Neutrophil (primary cell): ENCODE data around the gene MSI2.
A peak's percentile ranks its signal among the peaks of the same experiment; 100 is the strongest.

Experiments used
- H3K27ac ChIP-seq: fragments of 200-600 bp; sonication (generic); 2 replicates; pipeline ENCODE4 v1.5.1; 2016; ENCODE audit warnings: mild to moderate bottlenecking, moderate library complexity
- H3K27me3 ChIP-seq: fragments of 200-600 bp; sonication (generic); 2 replicates; pipeline ENCODE4 v1.6.0; 2016; ENCODE audit warnings: mild to moderate bottlenecking
- H3K36me3 ChIP-seq: fragments of 200-600 bp; sonication (generic); 2 replicates; pipeline ENCODE4 v1.5.1; 2017
- H3K4me1 ChIP-seq, 2 experiments: fragments of 200-600 bp in 1 of 2; sonication (generic) in 1 of 2; 1 replicate in 1 of 2; 2 replicates in 1 of 2; pipeline versions ENCODE4 v1.5.1 to v1.6.1; 2013 to 2016; ENCODE audit warnings: low read depth in 1 of 2, low read length in 1 of 2, mild to moderate bottlenecking in 1 of 2, moderate library complexity in 1 of 2; ENCODE audit not compliant: control insufficient read depth in 1 of 2, insufficient read depth in 1 of 2
- H3K4me3 ChIP-seq, 2 experiments: fragments of 200-600 bp in 1 of 2; sonication (generic) in 1 of 2; 1 replicate in 1 of 2; 2 replicates in 1 of 2; pipeline ENCODE4 v1.5.1; 2013 to 2016; ENCODE audit warnings: low read depth in 1 of 2, low read length in 1 of 2, mild to moderate bottlenecking in 1 of 2, moderate library complexity in 1 of 2
- H3K9me3 ChIP-seq: fragments of 200-600 bp; sonication (generic); 2 replicates; pipeline ENCODE4 v1.5.1; 2016
- TF ChIP-seq, protein P1 (sequence below): fragments of 200-600 bp; sonication (generic); IDR thresholded peaks from 2 replicates; pipeline ENCODE4 v1.5.1; 2016; ENCODE audit warnings: antibody characterized with exemption

Gene MSI2

GRCh38 chr17:57655553-57655952 lies 399.2 kb downstream of the MSI2 start:
- TF ChIP-seq, protein P1, sequence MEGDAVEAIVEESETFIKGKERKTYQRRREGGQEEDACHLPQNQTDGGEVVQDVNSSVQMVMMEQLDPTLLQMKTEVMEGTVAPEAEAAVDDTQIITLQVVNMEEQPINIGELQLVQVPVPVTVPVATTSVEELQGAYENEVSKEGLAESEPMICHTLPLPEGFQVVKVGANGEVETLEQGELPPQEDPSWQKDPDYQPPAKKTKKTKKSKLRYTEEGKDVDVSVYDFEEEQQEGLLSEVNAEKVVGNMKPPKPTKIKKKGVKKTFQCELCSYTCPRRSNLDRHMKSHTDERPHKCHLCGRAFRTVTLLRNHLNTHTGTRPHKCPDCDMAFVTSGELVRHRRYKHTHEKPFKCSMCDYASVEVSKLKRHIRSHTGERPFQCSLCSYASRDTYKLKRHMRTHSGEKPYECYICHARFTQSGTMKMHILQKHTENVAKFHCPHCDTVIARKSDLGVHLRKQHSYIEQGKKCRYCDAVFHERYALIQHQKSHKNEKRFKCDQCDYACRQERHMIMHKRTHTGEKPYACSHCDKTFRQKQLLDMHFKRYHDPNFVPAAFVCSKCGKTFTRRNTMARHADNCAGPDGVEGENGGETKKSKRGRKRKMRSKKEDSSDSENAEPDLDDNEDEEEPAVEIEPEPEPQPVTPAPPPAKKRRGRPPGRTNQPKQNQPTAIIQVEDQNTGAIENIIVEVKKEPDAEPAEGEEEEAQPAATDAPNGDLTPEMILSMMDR: no peak
- Histone ChIP-seq H3K4me1 (no peaks in the 10 kb centered on the region), H3K27ac (no peak overlapping the region), H3K27me3 (no peaks in the 10 kb centered on the region), H3K36me3 (no peaks in the 10 kb centered on the region), H3K9me3 (no peaks in the 10 kb centered on the region), H3K4me3 (no peak overlapping the region)

DNA sequence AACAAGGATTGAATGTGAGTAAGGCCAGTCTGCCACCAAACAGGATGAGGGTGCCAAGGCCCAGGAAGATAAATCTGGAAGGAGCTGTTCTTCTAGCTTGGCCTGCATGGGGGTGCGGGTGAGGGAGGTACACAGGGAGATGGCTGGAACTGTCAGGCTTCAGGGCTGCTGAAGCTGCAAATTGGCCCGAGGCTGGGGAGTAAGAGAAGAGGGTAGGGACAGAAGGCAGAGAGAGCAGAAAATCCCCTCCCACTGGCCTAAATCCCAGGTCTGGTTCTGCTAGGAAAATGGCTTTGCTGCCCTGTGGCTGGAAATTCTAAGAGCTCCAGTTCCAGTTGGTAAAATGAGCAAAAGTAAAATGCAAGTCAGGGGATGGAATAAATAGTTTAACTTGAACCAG lies 400.9 kb downstream of the MSI2 start:
- H3K4me3 ChIP-seq: no peak overlapping the region
- no peaks in the 10 kb centered on the region for H3K9me3 ChIP-seq
- no peaks in the 10 kb centered on the region for H3K27me3 ChIP-seq
- H3K27ac ChIP-seq: no peak overlapping the region
- H3K36me3 ChIP-seq: no peaks in the 10 kb centered on the region
- H3K4me1 ChIP-seq: no peaks in the 10 kb centered on the region
- TF ChIP-seq, protein P1: no peak

GRCh38 chr17:57662041-57662440 lies 405.7 kb downstream of the MSI2 start:
- no peak overlapping the region for H3K27ac ChIP-seq
- TF ChIP-seq, protein P1: no peak
- H3K4me3 ChIP-seq: no peak overlapping the region
- H3K9me3 ChIP-seq: no peaks in the 10 kb centered on the region
- no peaks in the 10 kb centered on the region for H3K27me3 ChIP-seq
- H3K36me3 ChIP-seq: no peaks in the 10 kb centered on the region
- no peaks in the 10 kb centered on the region for H3K4me1 ChIP-seq

GRCh38 chr17:57662644-57663308 lies 406.5 kb downstream of the MSI2 start:
- Histone ChIP-seq H3K27me3 (no peaks in the 10 kb centered on the region), H3K9me3 (no peaks in the 10 kb centered on the region), H3K4me1 (no peaks in the 10 kb centered on the region), H3K36me3 (no peaks in the 10 kb centered on the region), H3K27ac (no peak overlapping the region), H3K4me3 (peak overlapping the region in 1 of 2 experiments; percentile 23)
- TF ChIP-seq, protein P1: no peak

DNA sequence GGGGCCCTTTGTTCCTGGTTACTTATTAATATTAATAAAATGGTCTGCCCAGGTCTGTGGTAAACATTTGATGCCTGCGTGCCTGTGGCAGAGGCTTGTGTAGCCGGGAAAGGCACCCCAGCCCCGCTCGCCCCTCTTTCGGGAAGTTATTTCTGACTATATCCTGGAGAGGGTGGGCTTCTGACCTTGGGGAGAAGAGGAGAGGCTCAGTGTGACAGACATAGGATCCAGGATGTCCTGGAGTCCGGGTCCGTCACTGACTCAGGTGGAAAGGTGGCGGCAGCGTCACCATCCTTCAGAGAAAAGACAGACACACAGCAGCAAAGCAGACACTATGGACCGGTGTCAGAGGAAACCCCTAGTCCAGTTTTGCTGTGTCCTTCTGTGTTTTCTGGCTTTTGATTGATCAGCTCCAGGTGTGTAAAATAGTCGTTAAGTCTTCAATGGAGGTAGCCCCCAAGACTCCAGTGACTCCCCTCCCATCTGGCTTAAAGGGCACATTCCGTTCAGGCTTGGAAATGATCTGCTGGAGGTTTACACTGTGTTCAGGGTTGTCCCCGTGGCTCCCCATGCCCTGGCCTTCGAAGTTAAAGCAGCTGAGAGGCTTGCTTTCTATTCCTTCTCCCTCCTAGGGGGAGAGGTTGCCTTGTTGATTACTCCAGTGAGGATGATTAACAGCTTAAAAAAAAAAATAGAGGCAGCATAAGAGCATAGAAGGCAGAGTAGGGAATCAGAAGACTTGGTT lies 407.2 kb downstream of the MSI2 start:
- TF ChIP-seq, protein P1: no peak
- no peak overlapping the region for H3K27ac ChIP-seq
- no peaks in the 10 kb centered on the region for H3K36me3 ChIP-seq
- no peak overlapping the region for H3K4me3 ChIP-seq
- no peaks in the 10 kb centered on the region for H3K9me3 ChIP-seq
- H3K27me3 ChIP-seq: no peaks in the 10 kb centered on the region
- H3K4me1 ChIP-seq: no peaks in the 10 kb centered on the region
